H1 (cell line): ENCODE measurements around the gene UBN1. TPM values are rescaled to one million over a fixed set of nuclear protein-coding genes. Genes with fewer than 3 reads are reported as not detected.

Source experiments
- CBX5 ChIP-seq: fragments of 300-800, 300-1000 bp; sonication (generic); IDR thresholded peaks from 2 replicates; pipeline ENCODE4 v1.7.1; 2016; ENCODE audit warnings: antibody characterized with exemption, low read length, low read depth
- CHD1 ChIP-seq: IDR thresholded peaks from 2 replicates; pipeline ENCODE4 v1.6.1; 2012; ENCODE audit warnings: low read depth, low read length, improper control_type of control experiment
- CHD2 ChIP-seq: IDR thresholded peaks from 2 replicates; pipeline ENCODE4 v1.6.1; 2012; ENCODE audit warnings: low read length, improper control_type of control experiment
- EGR1 ChIP-seq: IDR thresholded peaks from 2 replicates; pipeline ENCODE4 v1.6.1; 2011; ENCODE audit warnings: low read depth, low read length, borderline replicate concordance
- FOSL1 ChIP-seq: IDR thresholded peaks from 2 replicates; pipeline ENCODE4 v1.6.1; 2011; ENCODE audit warnings: mild to moderate bottlenecking, low read depth, low read length, moderate library complexity; ENCODE audit not compliant: insufficient read depth
- RAD21 ChIP-seq, 2 experiments: IDR thresholded peaks in 1 of 2; conservative IDR thresholded peaks in 1 of 2; 2 replicates each; pipeline ENCODE4 v1.6.1; 2011; ENCODE audit warnings: low read depth in 2 of 2, low read length in 2 of 2, improper control_type of control experiment in 1 of 2, inconsistent platforms in 1 of 2, mild to moderate bottlenecking in 1 of 2, moderate library complexity in 1 of 2
- SP1 ChIP-seq: IDR thresholded peaks from 2 replicates; pipeline ENCODE4 v1.6.1; 2011; ENCODE audit warnings: low read depth, low read length
- TEAD4 ChIP-seq: IDR thresholded peaks from 2 replicates; pipeline ENCODE4 v1.6.1; 2012; ENCODE audit warnings: low read depth, low read length, inconsistent platforms, mixed read lengths
- polyA plus RNA-seq, 7 experiments: library from polyadenylated mRNA; depleted of rRNA in 3 of 7; stranded (reverse) in 5 of 7; unstranded in 2 of 7; fragments of >200 nt in 5 of 7; fragments of 200-250 nt in 2 of 7; gene quantifications; 1 replicate in 5 of 7; 2 replicates in 1 of 7; 4 replicates in 1 of 7; pipeline versions ENCODE4 v1.2.1 to v1.2.3, GENCODE V29; 2011 to 2013; ENCODE audit warnings: missing spikeins in 2 of 7, mixed read lengths in 2 of 7
- total RNA-seq: library from RNA; stranded (reverse); fragmentation: NEBNext Ultra II Directional; extraction: Animal tissue kit (Norgen Biotek cat#: 25700); gene quantifications from 2 replicates; pipeline ENCODE4 v1.2.1, GENCODE V29; 2021
- TF ChIP-seq, protein P1 (sequence below): fragments of 300-600 bp; sonication (generic); IDR thresholded peaks from 2 replicates; pipeline ENCODE4 v1.7.1; 2012; ENCODE audit warnings: low read length, moderate library complexity, mild to moderate bottlenecking, inconsistent platforms; ENCODE audit not compliant: insufficient replicate concordance

The UBN1 gene
- total and polyA plus RNA-seq, 2 of the 8 experiments (the other 6 are each of a cell fraction or from before 2014, with no cell fraction given), result 16.2 to 37.0 TPM

DNA sequence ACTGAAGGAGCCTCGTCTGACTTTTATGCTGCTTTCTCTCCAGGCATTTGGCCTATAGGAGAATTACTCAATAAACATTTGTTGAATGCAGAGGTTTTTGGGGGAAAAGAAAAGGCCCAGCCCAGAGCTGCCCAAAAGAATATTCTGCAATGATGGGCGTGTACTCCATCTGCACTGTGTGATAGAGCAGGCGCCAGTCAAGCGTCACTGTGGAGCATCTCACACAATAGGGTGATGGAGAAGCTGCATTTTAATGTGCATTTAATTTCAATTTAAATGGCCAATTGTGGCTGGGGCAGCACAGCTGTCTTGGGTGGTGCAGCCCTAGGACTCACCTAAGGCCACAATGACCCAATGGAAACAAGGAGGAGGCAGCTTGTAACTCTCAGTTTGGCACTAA lies 20.8 kb upstream of the UBN1 start (continued):
- TF ChIP-seq, protein P1, sequence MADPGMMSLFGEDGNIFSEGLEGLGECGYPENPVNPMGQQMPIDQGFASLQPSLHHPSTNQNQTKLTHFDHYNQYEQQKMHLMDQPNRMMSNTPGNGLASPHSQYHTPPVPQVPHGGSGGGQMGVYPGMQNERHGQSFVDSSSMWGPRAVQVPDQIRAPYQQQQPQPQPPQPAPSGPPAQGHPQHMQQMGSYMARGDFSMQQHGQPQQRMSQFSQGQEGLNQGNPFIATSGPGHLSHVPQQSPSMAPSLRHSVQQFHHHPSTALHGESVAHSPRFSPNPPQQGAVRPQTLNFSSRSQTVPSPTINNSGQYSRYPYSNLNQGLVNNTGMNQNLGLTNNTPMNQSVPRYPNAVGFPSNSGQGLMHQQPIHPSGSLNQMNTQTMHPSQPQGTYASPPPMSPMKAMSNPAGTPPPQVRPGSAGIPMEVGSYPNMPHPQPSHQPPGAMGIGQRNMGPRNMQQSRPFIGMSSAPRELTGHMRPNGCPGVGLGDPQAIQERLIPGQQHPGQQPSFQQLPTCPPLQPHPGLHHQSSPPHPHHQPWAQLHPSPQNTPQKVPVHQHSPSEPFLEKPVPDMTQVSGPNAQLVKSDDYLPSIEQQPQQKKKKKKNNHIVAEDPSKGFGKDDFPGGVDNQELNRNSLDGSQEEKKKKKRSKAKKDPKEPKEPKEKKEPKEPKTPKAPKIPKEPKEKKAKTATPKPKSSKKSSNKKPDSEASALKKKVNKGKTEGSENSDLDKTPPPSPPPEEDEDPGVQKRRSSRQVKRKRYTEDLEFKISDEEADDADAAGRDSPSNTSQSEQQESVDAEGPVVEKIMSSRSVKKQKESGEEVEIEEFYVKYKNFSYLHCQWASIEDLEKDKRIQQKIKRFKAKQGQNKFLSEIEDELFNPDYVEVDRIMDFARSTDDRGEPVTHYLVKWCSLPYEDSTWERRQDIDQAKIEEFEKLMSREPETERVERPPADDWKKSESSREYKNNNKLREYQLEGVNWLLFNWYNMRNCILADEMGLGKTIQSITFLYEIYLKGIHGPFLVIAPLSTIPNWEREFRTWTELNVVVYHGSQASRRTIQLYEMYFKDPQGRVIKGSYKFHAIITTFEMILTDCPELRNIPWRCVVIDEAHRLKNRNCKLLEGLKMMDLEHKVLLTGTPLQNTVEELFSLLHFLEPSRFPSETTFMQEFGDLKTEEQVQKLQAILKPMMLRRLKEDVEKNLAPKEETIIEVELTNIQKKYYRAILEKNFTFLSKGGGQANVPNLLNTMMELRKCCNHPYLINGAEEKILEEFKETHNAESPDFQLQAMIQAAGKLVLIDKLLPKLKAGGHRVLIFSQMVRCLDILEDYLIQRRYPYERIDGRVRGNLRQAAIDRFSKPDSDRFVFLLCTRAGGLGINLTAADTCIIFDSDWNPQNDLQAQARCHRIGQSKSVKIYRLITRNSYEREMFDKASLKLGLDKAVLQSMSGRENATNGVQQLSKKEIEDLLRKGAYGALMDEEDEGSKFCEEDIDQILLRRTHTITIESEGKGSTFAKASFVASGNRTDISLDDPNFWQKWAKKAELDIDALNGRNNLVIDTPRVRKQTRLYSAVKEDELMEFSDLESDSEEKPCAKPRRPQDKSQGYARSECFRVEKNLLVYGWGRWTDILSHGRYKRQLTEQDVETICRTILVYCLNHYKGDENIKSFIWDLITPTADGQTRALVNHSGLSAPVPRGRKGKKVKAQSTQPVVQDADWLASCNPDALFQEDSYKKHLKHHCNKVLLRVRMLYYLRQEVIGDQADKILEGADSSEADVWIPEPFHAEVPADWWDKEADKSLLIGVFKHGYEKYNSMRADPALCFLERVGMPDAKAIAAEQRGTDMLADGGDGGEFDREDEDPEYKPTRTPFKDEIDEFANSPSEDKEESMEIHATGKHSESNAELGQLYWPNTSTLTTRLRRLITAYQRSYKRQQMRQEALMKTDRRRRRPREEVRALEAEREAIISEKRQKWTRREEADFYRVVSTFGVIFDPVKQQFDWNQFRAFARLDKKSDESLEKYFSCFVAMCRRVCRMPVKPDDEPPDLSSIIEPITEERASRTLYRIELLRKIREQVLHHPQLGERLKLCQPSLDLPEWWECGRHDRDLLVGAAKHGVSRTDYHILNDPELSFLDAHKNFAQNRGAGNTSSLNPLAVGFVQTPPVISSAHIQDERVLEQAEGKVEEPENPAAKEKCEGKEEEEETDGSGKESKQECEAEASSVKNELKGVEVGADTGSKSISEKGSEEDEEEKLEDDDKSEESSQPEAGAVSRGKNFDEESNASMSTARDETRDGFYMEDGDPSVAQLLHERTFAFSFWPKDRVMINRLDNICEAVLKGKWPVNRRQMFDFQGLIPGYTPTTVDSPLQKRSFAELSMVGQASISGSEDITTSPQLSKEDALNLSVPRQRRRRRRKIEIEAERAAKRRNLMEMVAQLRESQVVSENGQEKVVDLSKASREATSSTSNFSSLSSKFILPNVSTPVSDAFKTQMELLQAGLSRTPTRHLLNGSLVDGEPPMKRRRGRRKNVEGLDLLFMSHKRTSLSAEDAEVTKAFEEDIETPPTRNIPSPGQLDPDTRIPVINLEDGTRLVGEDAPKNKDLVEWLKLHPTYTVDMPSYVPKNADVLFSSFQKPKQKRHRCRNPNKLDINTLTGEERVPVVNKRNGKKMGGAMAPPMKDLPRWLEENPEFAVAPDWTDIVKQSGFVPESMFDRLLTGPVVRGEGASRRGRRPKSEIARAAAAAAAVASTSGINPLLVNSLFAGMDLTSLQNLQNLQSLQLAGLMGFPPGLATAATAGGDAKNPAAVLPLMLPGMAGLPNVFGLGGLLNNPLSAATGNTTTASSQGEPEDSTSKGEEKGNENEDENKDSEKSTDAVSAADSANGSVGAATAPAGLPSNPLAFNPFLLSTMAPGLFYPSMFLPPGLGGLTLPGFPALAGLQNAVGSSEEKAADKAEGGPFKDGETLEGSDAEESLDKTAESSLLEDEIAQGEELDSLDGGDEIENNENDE, result no peak
- no peak for TF ChIP-seq EGR1
- no peak for TF ChIP-seq RAD21 (IDR thresholded peaks at IDR 0.05 in 1 of 2, conservative IDR thresholded peaks at IDR 0.05 in 1 of 2; ENCODE audit: low read depth in 2 of 2, low read length in 2 of 2)
- TF ChIP-seq SP1, result no peak
- TF ChIP-seq CHD1, result no peak
- no peak for TF ChIP-seq FOSL1
- no peak for TF ChIP-seq CHD2
- no peak for TF ChIP-seq CBX5
- no peak for TF ChIP-seq TEAD4
- TF ChIP-seq, all 59 proteins: peak for 0
